Measurements from ENCODE around the gene AFAP1.

AFAP1 gene

DNA sequence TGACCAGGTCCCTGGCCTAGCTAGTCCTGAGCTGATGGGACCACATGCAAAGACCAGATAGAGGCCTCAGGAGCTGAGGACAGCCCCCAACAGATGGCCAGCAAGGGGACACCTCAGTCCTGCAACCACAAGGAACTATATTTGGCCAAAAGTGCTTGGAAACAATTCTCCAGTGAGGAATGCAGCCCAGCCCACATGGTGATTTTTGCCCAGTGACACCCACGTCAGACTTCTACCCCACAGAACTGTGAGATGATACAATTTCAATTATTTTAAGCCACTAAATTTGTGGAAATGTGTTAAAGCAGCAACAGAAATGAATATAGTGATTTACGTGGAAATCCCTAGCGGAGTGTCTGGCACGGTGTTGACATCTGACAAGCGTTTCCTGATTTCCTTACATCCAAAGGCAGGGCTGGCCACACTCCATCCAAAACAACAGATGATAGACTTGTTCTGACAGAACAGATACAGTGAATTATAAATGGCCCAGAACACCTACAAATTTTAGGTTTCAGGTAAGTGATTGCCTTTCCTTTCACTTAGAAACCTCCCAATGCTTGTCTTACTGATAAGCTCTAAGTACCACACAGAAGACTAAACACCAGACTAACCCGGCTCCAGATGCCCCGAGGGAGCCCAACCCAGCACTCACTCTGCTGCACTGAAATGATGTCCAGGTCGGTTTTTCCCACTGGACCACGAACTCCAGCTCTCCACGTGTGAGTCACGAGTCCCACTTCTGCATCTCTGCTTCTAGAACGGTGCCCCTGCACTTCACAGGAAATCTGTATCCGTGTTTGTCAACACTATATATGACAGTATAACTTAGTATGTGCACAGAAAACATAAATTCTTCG lies 5.8 kb downstream of the AFAP1 start:
- CTCF ChIA-PET, result no interaction called here
- DNase-seq (ENCODE audit: low spot score), result no peak
- TF ChIP-seq CTCF (conservative IDR thresholded peaks at IDR 0.05; ENCODE audit: low read depth), result no peak
- POLR2A ChIA-PET (ENCODE audit: low non-redundant PET), result no interaction called here
- peak overlapping the region; percentile 61 for H3K27ac ChIP-seq

DNA sequence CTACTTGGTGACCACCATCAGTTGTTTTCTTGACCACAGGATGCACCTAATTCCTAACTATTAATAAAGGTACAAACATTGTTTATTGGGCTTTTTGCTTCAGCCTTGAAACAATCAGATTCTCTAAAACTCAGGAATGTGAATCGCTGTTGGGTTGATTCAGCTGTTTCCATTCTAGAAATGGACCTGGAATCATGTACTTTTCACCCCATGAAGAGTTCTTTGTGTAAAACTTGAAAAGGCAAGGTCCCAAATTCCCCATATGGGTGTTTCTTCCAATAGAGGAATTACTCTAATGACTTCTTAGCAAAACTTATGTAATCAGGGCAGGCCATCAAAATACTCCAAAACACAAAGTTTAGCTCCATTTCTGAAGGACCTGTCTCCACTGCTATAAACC lies 7.4 kb downstream of the AFAP1 start:
- POLR2A ChIA-PET (ENCODE audit: low non-redundant PET), result no interaction called here
- no peak for TF ChIP-seq CTCF (conservative IDR thresholded peaks at IDR 0.05; ENCODE audit: low read depth)
- CTCF ChIA-PET, result no interaction called here
- no peak for DNase-seq (ENCODE audit: low spot score)
- peak overlapping the region; percentile 61 for H3K27ac ChIP-seq

- ChIA-PET CTCF (interaction anchor here (0.6 to 1.0 kb wide), 4 partner anchors 9 to 197 kb away, joined by 3 read pairs; no protein-coding TSS in a partner anchor), POLR2A (ENCODE audit: low non-redundant PET) (no interaction called here)
- peak overlapping the region; percentile 77 for H3K27ac ChIP-seq
- no peak for TF ChIP-seq CTCF (conservative IDR thresholded peaks at IDR 0.05; ENCODE audit: low read depth)
- DNase-seq (ENCODE audit: low spot score), result peak; percentile 81
Measured at GRCh38 chr4:7929118-7929951, 10.3 kb downstream of the AFAP1 start.

DNA sequence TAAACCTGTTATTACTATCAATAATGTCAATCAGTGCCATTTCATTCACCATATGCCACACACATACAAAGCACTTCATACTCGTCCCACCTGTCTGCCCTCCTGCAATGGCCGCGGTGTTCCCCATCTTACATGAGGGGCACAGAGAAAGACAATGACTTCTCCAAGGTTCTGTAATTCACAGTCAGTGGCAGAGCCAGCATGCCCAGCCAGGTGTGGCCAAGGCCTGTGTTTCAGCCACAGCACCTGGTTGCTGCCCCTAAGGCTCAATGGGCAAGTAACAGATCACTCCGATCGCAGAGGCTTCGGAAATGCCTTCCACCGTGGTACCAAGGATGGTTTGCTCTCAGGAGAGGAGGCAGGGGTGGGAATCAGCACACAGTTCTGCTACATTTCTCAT lies 10.9 kb downstream of the AFAP1 start:
- no peak for DNase-seq (ENCODE audit: low spot score)
- no peak for TF ChIP-seq CTCF (conservative IDR thresholded peaks at IDR 0.05; ENCODE audit: low read depth)
- POLR2A ChIA-PET (ENCODE audit: low non-redundant PET), result no interaction called here
- H3K27ac ChIP-seq, result peak overlapping the region; percentile 77
- CTCF ChIA-PET, result interaction anchor here (0.6 to 1.0 kb wide), 2 partner anchors 59 to 126 kb away, joined by 3 to 4 read pairs; no protein-coding TSS in a partner anchor

DNA sequence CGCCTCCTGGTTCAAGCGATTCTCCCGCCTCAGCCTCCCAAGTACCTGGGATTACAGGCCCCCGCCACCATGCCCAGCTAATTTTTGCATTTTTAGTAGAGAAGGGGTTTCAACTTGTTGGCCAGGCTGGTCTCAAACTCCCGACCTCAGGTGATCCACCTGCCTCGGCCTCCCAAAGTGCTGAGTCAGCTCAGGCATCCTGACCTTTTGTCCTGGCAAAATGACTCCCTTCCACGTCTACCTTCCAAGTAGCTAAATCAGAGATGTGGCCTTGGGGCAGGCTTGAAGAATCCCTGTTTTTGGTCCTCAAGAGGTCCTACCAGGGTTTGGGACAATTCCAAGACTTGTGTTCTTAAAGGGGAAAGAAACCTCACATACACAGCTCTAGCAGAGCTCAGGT lies 12.8 kb downstream of the AFAP1 start:
- no peak for DNase-seq (ENCODE audit: low spot score)
- H3K27ac ChIP-seq, result peak overlapping the region; percentile 13
- TF ChIP-seq CTCF (conservative IDR thresholded peaks at IDR 0.05; ENCODE audit: low read depth), result no peak
- ChIA-PET POLR2A (ENCODE audit: low non-redundant PET) (no interaction called here), CTCF (no interaction called here)

GRCh38 chr4:7924570-7924969 lies 15.1 kb downstream of the AFAP1 start:
- ChIA-PET POLR2A (ENCODE audit: low non-redundant PET) (no interaction called here), CTCF (no interaction called here)
- peak overlapping the region; percentile 33 for H3K27ac ChIP-seq
- no peak for DNase-seq (ENCODE audit: low spot score)
- TF ChIP-seq CTCF (conservative IDR thresholded peaks at IDR 0.05; ENCODE audit: low read depth), result no peak

All from RWPE1 (cell line).